SK-N-MC (cell line): ENCODE results near the gene ALOXE3.

Experiments
- DNase-seq: peaks from one replicate; pipeline ENCODE4 v3.0.0-alpha.2; 2011; ENCODE audit warnings: low read depth, low spot score
- H3K27ac ChIP-seq: fragments of 200-600 bp; sonication (generic); 2 replicates; pipeline ENCODE4 v1.5.1; 2016; ENCODE audit warnings: mixed run types
- H3K36me3 ChIP-seq: fragments of 200-600 bp; sonication (generic); 2 replicates; pipeline ENCODE4 v1.6.1; 2017; ENCODE audit warnings: antibody characterized with exemption, low read length, mixed read lengths; ENCODE audit not compliant: insufficient read depth
- H3K4me3 ChIP-seq: fragments of 200-600 bp; sonication (generic); 2 replicates; pipeline ENCODE4 v1.5.1; 2016
- H3K9ac ChIP-seq: fragments of 200-600 bp; sonication (generic); 2 replicates; pipeline ENCODE4 v1.8.0; 2017; ENCODE audit warnings: mixed run types, mixed read lengths; ENCODE audit not compliant: insufficient read length
- H3K9me3 ChIP-seq: fragments of 200-600 bp; sonication (generic); 2 replicates; pipeline ENCODE4 v1.6.1; 2017; ENCODE audit warnings: low read depth, mild to moderate bottlenecking, antibody characterized with exemption, low read length, moderate library complexity, mixed read lengths
- EZH2 ChIP-seq: fragments of 200-600 bp; sonication (generic); IDR thresholded peaks from one replicate; pipeline ENCODE4 v1.6.1; 2017; ENCODE audit warnings: antibody characterized with exemption
- FOXP2 ChIP-seq: optimal IDR thresholded peaks from 2 replicates; pipeline ENCODE3; 2011; ENCODE audit warnings: mild to moderate bottlenecking, moderate library complexity; ENCODE audit not compliant: insufficient read depth; ENCODE audit errors: extremely low read length, control extremely low read depth
- POLR2AphosphoS5 ChIP-seq: IDR thresholded peaks from 2 replicates; pipeline ENCODE4 v1.6.1; 2012; ENCODE audit warnings: mild to moderate bottlenecking, low read depth, low read length, borderline replicate concordance

Gene ALOXE3

DNA sequence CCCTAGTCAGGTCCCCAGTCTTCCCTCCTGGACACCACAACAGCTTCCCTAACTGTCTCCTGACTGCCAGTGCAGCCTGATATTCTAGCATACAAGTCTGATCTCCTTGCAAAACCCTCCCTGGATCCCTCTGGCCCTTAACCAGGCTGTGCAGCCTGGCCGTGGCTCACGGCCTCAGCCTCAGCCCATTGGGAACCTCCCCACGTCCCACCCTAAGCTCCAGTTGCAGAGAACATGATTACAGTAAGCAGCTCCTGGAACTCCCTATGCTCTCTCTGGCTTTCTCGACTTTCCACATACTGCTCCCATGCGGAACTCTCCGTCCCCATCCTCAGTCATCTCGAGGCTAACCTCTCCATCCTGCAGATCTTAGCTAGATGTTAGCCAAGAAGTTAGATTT, 43.8 kb downstream of the ALOXE3 start:
- Histone ChIP-seq H3K9me3 (no peaks in the 10 kb centered on the region), H3K27ac (no peak overlapping the region)

DNA sequence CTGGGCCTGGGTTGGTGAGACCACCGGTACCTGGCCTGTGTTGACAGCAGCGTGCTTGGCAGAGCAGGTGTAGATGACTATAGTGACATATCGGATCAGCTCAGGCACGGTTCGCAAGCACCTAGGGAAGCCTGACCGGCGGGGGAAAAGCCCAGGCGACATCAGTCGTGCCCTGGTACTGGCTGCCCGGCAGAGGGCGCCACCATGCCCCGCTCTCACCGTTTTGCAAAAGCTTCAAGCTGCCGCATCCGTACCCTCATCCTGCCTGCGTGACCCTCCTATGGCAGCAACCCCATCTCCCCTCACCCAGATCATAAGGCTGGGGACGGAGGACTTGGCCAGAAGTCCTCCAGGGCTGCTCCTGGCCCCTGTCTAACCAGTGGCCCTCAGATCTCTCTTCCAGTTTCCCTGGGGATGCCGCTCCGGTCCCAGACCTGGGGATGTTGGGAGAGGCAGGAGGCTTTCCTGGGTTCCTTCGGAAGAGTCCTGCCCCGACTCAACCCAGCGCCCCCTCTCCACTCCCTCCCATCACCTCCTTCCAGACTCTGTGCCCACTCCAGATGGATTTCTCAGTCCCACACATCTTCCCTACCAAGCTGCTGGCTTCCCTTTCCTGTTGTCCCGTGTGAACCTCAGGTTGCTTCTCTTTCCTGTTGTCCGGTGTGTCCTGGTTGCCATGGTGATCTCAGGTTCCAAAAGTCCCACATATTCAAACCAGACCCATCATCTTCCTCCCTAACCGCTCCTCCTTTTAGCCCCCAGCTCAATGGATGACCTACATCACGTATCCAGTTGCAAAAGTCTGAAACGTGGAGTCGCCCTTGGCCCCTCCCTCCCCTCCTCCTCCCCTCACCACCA, 44.5 kb downstream of the ALOXE3 start:
- no peak for DNase-seq
- H3K9ac ChIP-seq: no peak overlapping the region
- TF ChIP-seq EZH2: no peak
- TF ChIP-seq FOXP2: no peak
- TF ChIP-seq POLR2AphosphoS5: no peak
- H3K9me3 ChIP-seq: no peaks in the 10 kb centered on the region
- H3K27ac ChIP-seq: no peak overlapping the region
- H3K36me3 ChIP-seq: no peaks in the 10 kb centered on the region
- no peak overlapping the region; the same call in 1 of the 2 replicates for H3K4me3 ChIP-seq

More for the DNA sequence above, 43.8 kb downstream of the ALOXE3 start:
- TF ChIP-seq EZH2 (no peak), FOXP2 (no peak), POLR2AphosphoS5 (no peak)
- H3K4me3 ChIP-seq: no peak overlapping the region
- no peak overlapping the region for H3K9ac ChIP-seq
- H3K36me3 ChIP-seq: no peaks in the 10 kb centered on the region
- DNase-seq: no peak

DNA sequence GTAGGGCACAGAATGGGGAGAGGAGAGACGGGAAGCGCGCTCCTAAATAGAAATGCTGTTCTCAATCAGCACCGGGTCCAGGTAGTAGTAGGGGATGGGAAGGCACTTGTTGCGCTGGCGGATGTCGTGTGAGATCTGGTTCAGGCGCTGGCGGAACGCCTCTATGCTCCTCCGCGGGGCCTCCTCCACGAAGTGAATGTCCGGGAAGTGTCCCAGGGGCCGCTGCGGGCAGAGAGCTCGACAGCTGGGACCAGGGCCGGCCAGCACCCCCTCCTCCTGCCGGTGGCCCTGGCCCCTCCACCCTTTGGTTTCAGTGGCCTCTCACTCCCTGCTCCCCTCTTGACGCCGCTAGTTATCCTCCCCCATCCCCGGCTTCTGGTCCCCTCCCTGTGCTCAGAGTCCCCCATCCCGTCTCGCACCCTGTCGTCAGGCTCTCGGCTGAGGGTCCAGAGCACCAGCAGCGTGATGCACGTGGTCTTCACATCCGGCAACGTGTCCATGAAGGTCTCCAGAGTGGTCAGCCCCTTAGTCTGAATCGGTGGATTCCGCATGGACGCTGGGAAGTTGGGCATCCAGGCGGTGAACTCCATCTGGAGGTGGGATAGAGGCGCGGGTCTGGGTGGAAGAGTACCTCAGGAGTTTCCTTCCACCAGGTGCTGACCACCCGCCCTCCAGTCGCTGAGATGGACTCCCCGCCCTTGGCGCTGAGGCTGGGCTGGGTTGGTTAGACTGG, 45.4 kb downstream of the ALOXE3 start:
- no peak for DNase-seq
- Histone ChIP-seq H3K36me3 (no peaks in the 10 kb centered on the region), H3K4me3 (no peak overlapping the region)

DNA sequence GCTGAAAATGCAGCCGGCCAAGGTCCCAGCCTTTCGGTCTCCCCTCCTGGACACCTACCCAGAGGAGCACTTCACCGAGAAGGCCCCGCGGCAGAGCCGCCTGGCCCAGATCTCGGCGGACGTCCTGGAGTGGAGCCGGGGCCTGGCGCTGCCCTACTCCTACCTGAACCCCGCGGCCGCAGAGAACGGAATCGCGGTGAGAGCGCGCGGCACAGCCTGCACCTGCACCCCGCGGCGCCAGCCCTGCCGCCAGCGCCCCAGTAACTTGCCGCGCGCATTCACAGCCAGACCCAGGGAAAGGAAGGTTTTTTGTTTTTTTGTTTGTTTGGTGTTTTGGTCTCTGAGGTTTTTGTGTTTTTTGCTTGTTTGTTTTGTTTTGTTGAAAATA, 46.0 kb downstream of the ALOXE3 start:
- Histone ChIP-seq H3K9me3 (no peaks in the 10 kb centered on the region), H3K4me3 (no peak overlapping the region), H3K9ac (no peak overlapping the region), H3K36me3 (no peaks in the 10 kb centered on the region), H3K27ac (no peak overlapping the region)
- no peak for DNase-seq
- TF ChIP-seq POLR2AphosphoS5 (no peak), EZH2 (no peak), FOXP2 (no peak)

More for the DNA sequence above, 45.4 kb downstream of the ALOXE3 start:
- Histone ChIP-seq H3K9ac (no peak overlapping the region), H3K27ac (no peak overlapping the region), H3K9me3 (no peaks in the 10 kb centered on the region)
- TF ChIP-seq FOXP2 (no peak), POLR2AphosphoS5 (no peak), EZH2 (no peak)

DNA sequence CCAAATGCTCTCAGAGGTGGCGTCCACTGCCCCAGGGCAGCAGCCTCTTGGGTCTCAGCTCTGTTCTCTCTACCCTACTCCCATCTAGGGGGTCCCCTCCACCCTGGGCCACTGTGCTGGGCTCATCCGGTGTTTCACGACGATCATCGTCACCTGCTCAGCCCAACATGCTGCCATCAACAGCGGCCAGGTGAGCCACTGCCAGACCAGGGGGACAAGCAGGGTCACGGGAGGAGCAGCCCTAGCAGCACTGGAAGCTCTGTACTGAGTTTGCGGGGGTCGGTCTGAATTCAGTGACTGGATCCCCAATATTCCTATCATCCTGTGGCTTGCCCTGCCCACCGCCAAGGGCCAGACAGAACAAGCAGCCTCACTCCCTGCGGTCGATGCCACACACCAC, 46.8 kb downstream of the ALOXE3 start:
- DNase-seq: no peak
- H3K9me3 ChIP-seq: no peaks in the 10 kb centered on the region
- no peak overlapping the region for H3K27ac ChIP-seq
- TF ChIP-seq EZH2 (no peak), FOXP2 (no peak), POLR2AphosphoS5 (no peak)
- no peaks in the 10 kb centered on the region for H3K36me3 ChIP-seq
- H3K4me3 ChIP-seq: no peak overlapping the region
- no peak overlapping the region for H3K9ac ChIP-seq

DNA sequence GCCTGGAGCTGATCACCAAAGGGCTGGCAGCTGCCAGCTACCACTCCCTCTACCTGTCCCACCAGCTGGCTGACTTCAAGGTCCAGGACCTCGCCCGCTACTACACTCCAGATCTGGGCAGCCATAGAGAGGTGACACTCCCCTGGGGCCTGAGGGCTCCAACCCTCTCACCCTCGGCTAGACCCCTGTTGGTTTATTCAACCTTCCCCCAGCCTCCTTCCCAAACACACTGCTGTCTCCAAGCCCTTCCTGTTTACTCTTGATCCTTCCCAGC, 48.8 kb downstream of the ALOXE3 start:
- Histone ChIP-seq H3K36me3 (no peaks in the 10 kb centered on the region), H3K4me3 (no peak overlapping the region), H3K27ac (no peak overlapping the region), H3K9ac (no peak overlapping the region), H3K9me3 (no peaks in the 10 kb centered on the region)
- no peak for DNase-seq
- TF ChIP-seq POLR2AphosphoS5 (no peak), FOXP2 (no peak), EZH2 (no peak)

DNA sequence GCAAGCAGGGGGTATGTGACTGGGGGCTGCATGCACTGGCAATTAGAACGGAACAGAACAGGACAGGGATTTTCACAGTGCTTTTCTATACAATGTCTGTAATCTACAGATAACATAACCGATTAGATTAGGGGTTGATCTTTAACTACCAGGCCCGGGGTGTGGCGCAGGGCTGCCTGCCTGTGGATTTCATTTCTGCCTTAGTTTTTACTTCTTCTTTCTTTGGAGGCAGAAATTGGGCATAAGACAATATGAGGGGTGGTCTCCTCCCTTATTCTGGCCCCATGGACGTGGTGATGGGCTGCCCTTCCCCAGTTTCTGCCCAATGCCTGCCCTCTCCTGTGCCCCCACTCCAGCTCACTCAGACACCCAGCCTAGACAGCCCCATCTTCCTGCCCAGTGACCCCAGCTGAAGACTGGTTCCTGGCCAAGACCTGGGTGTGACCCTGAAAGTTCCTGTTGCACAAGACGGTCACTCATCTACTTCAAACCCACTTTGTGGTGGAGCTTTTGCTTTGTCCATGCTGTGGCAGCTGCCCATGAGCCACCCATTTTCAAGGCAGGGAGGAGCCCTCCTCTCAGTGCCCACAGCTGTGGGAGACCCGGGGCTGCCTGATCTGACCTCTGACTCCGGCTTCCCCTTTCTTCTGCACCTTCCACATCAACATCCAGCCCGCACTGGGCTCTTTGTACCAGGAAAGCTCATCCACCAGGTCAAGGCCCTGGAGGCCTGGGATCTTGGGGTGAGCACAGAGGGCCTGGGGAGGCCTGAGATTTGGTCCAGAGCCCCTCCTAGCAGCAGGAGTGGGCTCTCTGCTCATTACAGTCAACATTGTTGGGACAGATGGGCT, 49.4 kb downstream of the ALOXE3 start:
- H3K9me3 ChIP-seq: no peaks in the 10 kb centered on the region
- TF ChIP-seq POLR2AphosphoS5: no peak
- no peak for TF ChIP-seq FOXP2
- TF ChIP-seq EZH2: no peak
- no peak overlapping the region for H3K9ac ChIP-seq
- H3K4me3 ChIP-seq: no peak overlapping the region
- no peak overlapping the region for H3K27ac ChIP-seq
- DNase-seq: no peak
- H3K36me3 ChIP-seq: no peaks in the 10 kb centered on the region

DNA sequence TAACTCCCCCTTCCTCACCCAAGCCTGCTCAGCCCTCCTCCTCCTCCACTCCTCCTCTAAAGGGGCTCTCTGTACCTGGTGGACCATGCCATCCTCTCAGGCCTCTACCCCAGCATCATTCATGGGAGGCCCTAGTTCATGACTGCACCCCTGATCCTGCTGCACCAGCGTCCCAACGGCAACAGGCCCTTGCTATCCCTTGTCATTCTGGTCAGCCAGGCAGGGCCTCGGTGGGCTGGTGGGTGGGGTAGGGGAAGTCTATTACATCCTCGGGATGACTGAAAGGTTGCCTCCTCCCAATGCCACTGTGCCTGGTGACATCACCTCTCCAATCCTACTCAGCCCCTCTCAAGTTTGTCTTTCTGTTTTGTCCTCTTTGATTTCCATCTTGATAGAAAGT, 50.5 kb downstream of the ALOXE3 start:
- no peak overlapping the region for H3K9ac ChIP-seq
- H3K36me3 ChIP-seq: no peaks in the 10 kb centered on the region
- no peak for DNase-seq
- TF ChIP-seq POLR2AphosphoS5 (no peak), FOXP2 (no peak), EZH2 (no peak)
- no peaks in the 10 kb centered on the region for H3K9me3 ChIP-seq
- H3K27ac ChIP-seq: no peak overlapping the region
- no peak overlapping the region for H3K4me3 ChIP-seq
